A673 (cell line): ENCODE data around the gene SLC35B2.

ENCODE experiments used
- EZH2 ChIP-seq: fragments of 200-600 bp; sonication (generic); IDR thresholded peaks from 2 replicates; pipeline ENCODE4 v1.6.1; 2017; ENCODE audit warnings: borderline replicate concordance, low read depth, mild to moderate bottlenecking, mixed read lengths, antibody characterized with exemption, low read length; ENCODE audit not compliant: poor library complexity, severe bottlenecking
- TF ChIP-seq, protein P1 (sequence below): fragments of 300-800, 200-600 bp; sonication (generic); conservative IDR thresholded peaks from 2 replicates; pipeline ENCODE4 v1.5.1; 2017; ENCODE audit warnings: low read depth, mild to moderate bottlenecking, antibody characterized with exemption, low read length, moderate library complexity, mixed read lengths

DNA sequence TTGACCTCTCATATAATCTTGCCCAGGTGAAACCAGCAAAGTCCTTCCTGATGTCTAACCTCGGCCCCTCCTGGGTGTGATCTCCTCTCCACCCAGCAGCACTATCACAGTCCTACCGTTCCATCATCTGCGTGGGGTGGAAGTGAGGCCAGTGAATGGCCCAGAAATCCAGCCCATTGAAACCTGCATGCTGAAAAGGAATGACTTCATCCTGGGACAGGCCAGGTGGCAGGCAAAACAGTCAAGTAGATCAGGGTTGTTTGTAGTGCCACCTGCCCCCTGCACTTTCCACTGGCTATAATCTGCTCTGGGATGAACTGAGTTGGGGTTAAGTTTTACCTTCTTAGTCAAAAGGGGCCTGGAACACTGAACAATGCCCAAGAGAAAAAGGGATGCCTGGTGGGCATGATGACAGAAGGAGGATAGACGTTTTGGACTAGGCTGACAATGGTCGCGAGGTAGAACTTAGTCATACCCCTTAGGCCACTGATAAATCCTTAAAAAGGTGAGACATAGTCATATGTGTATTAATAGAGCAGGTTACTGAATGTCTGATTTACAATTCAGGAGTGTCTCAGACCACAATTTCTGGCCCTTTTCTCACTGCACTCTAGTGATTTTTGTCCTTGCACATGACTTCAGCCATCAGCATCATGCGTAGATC lies 18.5 kb downstream of the SLC35B2 start:
- TF ChIP-seq, protein P1, sequence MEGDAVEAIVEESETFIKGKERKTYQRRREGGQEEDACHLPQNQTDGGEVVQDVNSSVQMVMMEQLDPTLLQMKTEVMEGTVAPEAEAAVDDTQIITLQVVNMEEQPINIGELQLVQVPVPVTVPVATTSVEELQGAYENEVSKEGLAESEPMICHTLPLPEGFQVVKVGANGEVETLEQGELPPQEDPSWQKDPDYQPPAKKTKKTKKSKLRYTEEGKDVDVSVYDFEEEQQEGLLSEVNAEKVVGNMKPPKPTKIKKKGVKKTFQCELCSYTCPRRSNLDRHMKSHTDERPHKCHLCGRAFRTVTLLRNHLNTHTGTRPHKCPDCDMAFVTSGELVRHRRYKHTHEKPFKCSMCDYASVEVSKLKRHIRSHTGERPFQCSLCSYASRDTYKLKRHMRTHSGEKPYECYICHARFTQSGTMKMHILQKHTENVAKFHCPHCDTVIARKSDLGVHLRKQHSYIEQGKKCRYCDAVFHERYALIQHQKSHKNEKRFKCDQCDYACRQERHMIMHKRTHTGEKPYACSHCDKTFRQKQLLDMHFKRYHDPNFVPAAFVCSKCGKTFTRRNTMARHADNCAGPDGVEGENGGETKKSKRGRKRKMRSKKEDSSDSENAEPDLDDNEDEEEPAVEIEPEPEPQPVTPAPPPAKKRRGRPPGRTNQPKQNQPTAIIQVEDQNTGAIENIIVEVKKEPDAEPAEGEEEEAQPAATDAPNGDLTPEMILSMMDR, result no peak
- no peak for TF ChIP-seq EZH2
